Keratinocyte (primary cell): ENCODE results near the gene TPGS1. TPM values are rescaled to one million over a fixed set of nuclear protein-coding genes. Genes with fewer than 3 reads are reported as not detected.

Source experiments
- DNase-seq: peaks from one replicate; pipeline ENCODE4 v3.0.0-alpha.2; 2011; ENCODE audit warnings: low read depth, missing footprints, low spot score
- FAIRE-seq: peaks from 2 replicates; lab custom pipeline; 2011; peaks lifted over from hg19 to GRCh38; lab: Jason Lieb, UNC
- H2AFZ ChIP-seq: 2 replicates; pipeline ENCODE4 v1.6.0; 2012; ENCODE audit warnings: low read length, control low read depth, inconsistent platforms; ENCODE audit not compliant: control insufficient read depth
- H3K27ac ChIP-seq: 2 replicates; pipeline ENCODE4 v1.5.1; 2011; ENCODE audit warnings: low read length; ENCODE audit not compliant: control insufficient read depth, insufficient read depth
- H3K27me3 ChIP-seq: 3 replicates; pipeline ENCODE4 v1.6.0; 2011; ENCODE audit warnings: low read length; ENCODE audit not compliant: control insufficient read depth, insufficient read depth; ENCODE audit errors: extremely low read depth
- H3K36me3 ChIP-seq, 2 experiments: 2 replicates in 1 of 2; 3 replicates in 1 of 2; pipeline ENCODE4 v1.5.1; 2011; ENCODE audit warnings: low read length in 2 of 2, mild to moderate bottlenecking in 1 of 2; ENCODE audit not compliant: control insufficient read depth in 2 of 2, insufficient read depth in 2 of 2; ENCODE audit errors: extremely low read depth in 1 of 2
- H3K4me1 ChIP-seq: 3 replicates; pipeline ENCODE4 v1.5.1; 2011; ENCODE audit warnings: low read length; ENCODE audit not compliant: control insufficient read depth, insufficient read depth; ENCODE audit errors: extremely low read depth
- H3K4me2 ChIP-seq: 3 replicates; pipeline ENCODE4 v1.6.0; 2011; ENCODE audit warnings: low read depth, low read length; ENCODE audit not compliant: control insufficient read depth, insufficient read depth; ENCODE audit errors: extremely low read depth
- H3K4me3 ChIP-seq, 3 experiments: fragments of 200-600 bp in 1 of 3; sonication (generic) in 1 of 3; 2 replicates in 2 of 3; 3 replicates in 1 of 3; pipeline ENCODE4 v1.5.1; 2011 to 2016; ENCODE audit warnings: low read length in 3 of 3, mild to moderate bottlenecking in 3 of 3, control low read depth in 2 of 3, inconsistent platforms in 1 of 3, low read depth in 1 of 3, mixed read lengths in 1 of 3, mixed run types in 1 of 3, moderate library complexity in 1 of 3; ENCODE audit not compliant: control insufficient read depth in 2 of 3, insufficient read depth in 2 of 3; ENCODE audit errors: extremely low read depth in 1 of 3
- H3K79me2 ChIP-seq: 2 replicates; pipeline ENCODE4 v1.6.0; 2012; ENCODE audit warnings: low read length; ENCODE audit not compliant: control insufficient read depth, insufficient read depth
- H3K9ac ChIP-seq: 3 replicates; pipeline ENCODE4 v1.6.0; 2011; ENCODE audit warnings: low read length; ENCODE audit not compliant: control insufficient read depth, insufficient read depth; ENCODE audit errors: extremely low read depth
- H3K9me1 ChIP-seq: 3 replicates; pipeline ENCODE4 v1.6.0; 2011; ENCODE audit warnings: low read length; ENCODE audit not compliant: control insufficient read depth, insufficient read depth; ENCODE audit errors: extremely low read depth
- H3K9me3 ChIP-seq: 2 replicates; pipeline ENCODE4 v1.5.1; 2012; ENCODE audit warnings: low read depth, low read length; ENCODE audit not compliant: control insufficient read depth
- H4K20me1 ChIP-seq: 3 replicates; pipeline ENCODE4 v1.6.0; 2011; ENCODE audit warnings: low read length; ENCODE audit not compliant: control insufficient read depth, insufficient read depth; ENCODE audit errors: extremely low read depth
- EZH2 ChIP-seq: IDR thresholded peaks from one replicate; pipeline ENCODE4 v1.6.1; 2012; ENCODE audit warnings: inconsistent platforms, mild to moderate bottlenecking, low read length, moderate library complexity
- dilution Hi-C: fragments of 300-500 bp; cut with MboI; formaldehyde crosslinking; loops from one replicate; pipeline ENCODE4 v1.7.0; 2020; ENCODE audit warnings: low sequenced_read_pairs; ENCODE audit not compliant: extremely low pct_ligation_motif_present
- polyA plus RNA-seq, 5 experiments: library from polyadenylated mRNA; depleted of rRNA in 3 of 5; stranded (reverse) in 3 of 5; stranded (forward) in 1 of 5; unstranded in 1 of 5; fragments of >200 nt; gene quantifications; 1 replicate in 1 of 5; 2 replicates in 3 of 5; 3 replicates in 1 of 5; pipeline versions ENCODE4 v1.2.1 to v1.2.3, GENCODE V29; 2011 to 2012; ENCODE audit warnings: missing spikeins in 2 of 5, low read depth in 1 of 5, low replicate concordance in 1 of 5
- TF ChIP-seq, protein P1 (sequence below), 3 experiments: IDR thresholded peaks in 1 of 3; conservative IDR thresholded peaks in 1 of 3; optimal IDR thresholded peaks in 1 of 3; 2 replicates in 2 of 3; 3 replicates in 1 of 3; pipeline versions ENCODE3 to v1.5.1; 2011; ENCODE audit warnings: low read length in 3 of 3, mild to moderate bottlenecking in 3 of 3, moderate library complexity in 2 of 3, control low read depth in 1 of 3, inconsistent platforms in 1 of 3; ENCODE audit not compliant: insufficient read depth in 2 of 3; ENCODE audit errors: extremely low read depth in 1 of 3

TPGS1 gene
- polyA plus RNA-seq, 1 donor (not counting 4 experiments of a cell fraction or from before 2014, with no cell fraction given), result 1.4 TPM

- peaks cover 4 to 14% of the 10 kb centered on the region in 2 experiments for H3K36me3 ChIP-seq
- H3K9ac ChIP-seq, result peak overlapping the region; percentile 83
- peak overlapping the region; percentile 76 for H3K27ac ChIP-seq
- H3K79me2 ChIP-seq, result peaks cover 45% of the 10 kb centered on the region
- DNase-seq (no peak), FAIRE-seq (no peak)
- dilution Hi-C loops, result no loop called here
- peak overlapping the region; percentile 78 to 94 (median 83) for H3K4me3 ChIP-seq
- TF ChIP-seq, protein P1, sequence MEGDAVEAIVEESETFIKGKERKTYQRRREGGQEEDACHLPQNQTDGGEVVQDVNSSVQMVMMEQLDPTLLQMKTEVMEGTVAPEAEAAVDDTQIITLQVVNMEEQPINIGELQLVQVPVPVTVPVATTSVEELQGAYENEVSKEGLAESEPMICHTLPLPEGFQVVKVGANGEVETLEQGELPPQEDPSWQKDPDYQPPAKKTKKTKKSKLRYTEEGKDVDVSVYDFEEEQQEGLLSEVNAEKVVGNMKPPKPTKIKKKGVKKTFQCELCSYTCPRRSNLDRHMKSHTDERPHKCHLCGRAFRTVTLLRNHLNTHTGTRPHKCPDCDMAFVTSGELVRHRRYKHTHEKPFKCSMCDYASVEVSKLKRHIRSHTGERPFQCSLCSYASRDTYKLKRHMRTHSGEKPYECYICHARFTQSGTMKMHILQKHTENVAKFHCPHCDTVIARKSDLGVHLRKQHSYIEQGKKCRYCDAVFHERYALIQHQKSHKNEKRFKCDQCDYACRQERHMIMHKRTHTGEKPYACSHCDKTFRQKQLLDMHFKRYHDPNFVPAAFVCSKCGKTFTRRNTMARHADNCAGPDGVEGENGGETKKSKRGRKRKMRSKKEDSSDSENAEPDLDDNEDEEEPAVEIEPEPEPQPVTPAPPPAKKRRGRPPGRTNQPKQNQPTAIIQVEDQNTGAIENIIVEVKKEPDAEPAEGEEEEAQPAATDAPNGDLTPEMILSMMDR (optimal IDR thresholded peaks at IDR 0.05 in 1 of 3, IDR thresholded peaks at IDR 0.05 in 1 of 3, conservative IDR thresholded peaks at IDR 0.05 in 1 of 3; ENCODE audit: extremely low read depth in 1 of 3, insufficient read depth in 2 of 3, low read length in 3 of 3), result peak; percentile 20 to 45 (median 34)
- no peak for TF ChIP-seq EZH2
- peaks cover 13% of the 10 kb centered on the region for H3K4me1 ChIP-seq
- peak overlapping the region; percentile 99 for H3K4me2 ChIP-seq
- H4K20me1 ChIP-seq, result peaks cover 22% of the 10 kb centered on the region
- peaks cover 4% of the 10 kb centered on the region for H3K9me1 ChIP-seq
- no peaks in the 10 kb centered on the region for H3K27me3 ChIP-seq
- H2AFZ ChIP-seq, result peak overlapping the region; percentile 23
- no peaks in the 10 kb centered on the region for H3K9me3 ChIP-seq
Measured at GRCh38 chr19:532561-533363, 25.5 kb downstream of the TPGS1 start.

GRCh38 chr19:533364-534058 is 26.2 kb downstream of the TPGS1 start:
- dilution Hi-C loops, result no loop called here
- peak overlapping the region; percentile 83 for H3K9ac ChIP-seq
- DNase-seq, result no peak
- peaks cover 4% of the 10 kb centered on the region for H3K9me1 ChIP-seq
- peaks cover 13% of the 10 kb centered on the region for H3K4me1 ChIP-seq
- TF ChIP-seq, protein P1 (optimal IDR thresholded peaks at IDR 0.05 in 1 of 3, IDR thresholded peaks at IDR 0.05 in 1 of 3, conservative IDR thresholded peaks at IDR 0.05 in 1 of 3; ENCODE audit: extremely low read depth in 1 of 3, insufficient read depth in 2 of 3, low read length in 3 of 3), result no peak
- TF ChIP-seq EZH2, result no peak
- no peaks in the 10 kb centered on the region for H3K27me3 ChIP-seq
- no peaks in the 10 kb centered on the region for H3K9me3 ChIP-seq
- peak overlapping the region; percentile 99 for H3K4me2 ChIP-seq
- H3K79me2 ChIP-seq, result peaks cover 47% of the 10 kb centered on the region
- H4K20me1 ChIP-seq, result peaks cover 22% of the 10 kb centered on the region
- peak overlapping the region; percentile 76 for H3K27ac ChIP-seq
- peak overlapping the region; percentile 78 to 94 (median 83) for H3K4me3 ChIP-seq
- H2AFZ ChIP-seq, result no peak overlapping the region
- peaks cover 7 to 16% of the 10 kb centered on the region in 2 experiments for H3K36me3 ChIP-seq
- no peak for FAIRE-seq
